Stimulated activated CD4-positive, alpha-beta T cell treated with anti-CD3 and anti-CD28 coated beads, Interleukin-2, amount 100 ng/mL, for 48 hours (primary cell): Measurements from ENCODE around the gene NSF.
"Not testable (repeated sequence)": the region's sequence is repeated elsewhere in the genome, so short reads cannot be mapped to it uniquely, and the experiment has no call there.

Experiments
- DNase-seq, 2 donors: peaks; one replicate each; pipeline ENCODE4 v3.0.0-alpha.2; 2020

NSF gene

GRCh38 chr17:46777943-46778915 is 187.8 kb downstream of the NSF start:
- DNase-seq = no peak

GRCh38 chr17:46780003-46780373 is 189.5 kb downstream of the NSF start:
- DNase-seq = no peak

GRCh38 chr17:46782250-46782953 is 191.9 kb downstream of the NSF start:
- peak in 1 of 2 donors; percentile 3 for DNase-seq

- no peak for DNase-seq
Observed at GRCh38 chr17:46783031-46783593, 192.6 kb downstream of the NSF start.

- DNase-seq = no peak
Observed at GRCh38 chr17:46785696-46786095, 195.2 kb downstream of the NSF start.

- DNase-seq = no peak
Observed at GRCh38 chr17:46787478-46787877, 197.0 kb downstream of the NSF start.

- no peak for DNase-seq
Observed at GRCh38 chr17:46788300-46788699, 197.8 kb downstream of the NSF start.

GRCh38 chr17:46788796-46789195 is 198.3 kb downstream of the NSF start:
- DNase-seq = no peak

- DNase-seq = no peak
Observed at GRCh38 chr17:46789610-46790009, 199.1 kb downstream of the NSF start.

- DNase-seq = no peak
Observed at GRCh38 chr17:46790216-46790615, 199.7 kb downstream of the NSF start.

GRCh38 chr17:46791531-46791930 is 201.1 kb downstream of the NSF start:
- no peak for DNase-seq

GRCh38 chr17:46792071-46792470 is 201.6 kb downstream of the NSF start:
- no peak for DNase-seq

- DNase-seq = not testable (repeated sequence)
Observed at GRCh38 chr17:46793023-46793422, 202.6 kb downstream of the NSF start.

- no peak for DNase-seq
Observed at GRCh38 chr17:46793541-46793940, 203.1 kb downstream of the NSF start.

- DNase-seq = no peak
Observed at GRCh38 chr17:46794318-46794717, 203.8 kb downstream of the NSF start.

GRCh38 chr17:46795379-46795952 is 205.0 kb downstream of the NSF start:
- no peak for DNase-seq

GRCh38 chr17:46796084-46796483 is 205.6 kb downstream of the NSF start:
- no peak for DNase-seq

GRCh38 chr17:46796524-46796923 is 206.1 kb downstream of the NSF start:
- no peak for DNase-seq

GRCh38 chr17:46796956-46797530 is 206.6 kb downstream of the NSF start:
- no peak for DNase-seq

GRCh38 chr17:46800573-46800972 is 210.1 kb downstream of the NSF start:
- DNase-seq = no peak

- DNase-seq = no peak
Observed at GRCh38 chr17:46802800-46803199, 212.3 kb downstream of the NSF start.

- no peak for DNase-seq
Observed at GRCh38 chr17:46803544-46803943, 213.1 kb downstream of the NSF start.

GRCh38 chr17:46805771-46806170 is 215.3 kb downstream of the NSF start:
- DNase-seq = no peak
